Ascending aorta (tissue), 2 donors: Measurements from ENCODE around the gene ZBTB8A. TPM values are rescaled to one million over a fixed set of nuclear protein-coding genes. Genes with fewer than 3 reads are reported as not detected.
"Not testable (repeated sequence)": the region's sequence is repeated elsewhere in the genome, so short reads cannot be mapped to it uniquely, and the experiment has no call there.

Source experiments
- DNase-seq, 2 donors: peaks; one replicate each; pipeline ENCODE4 v3.0.0-alpha.2; 2019; ENCODE audit warnings: low spot score in 2 of 2
- H3K27ac ChIP-seq, 2 donors: fragments of 200-600 bp; sonication (generic); one replicate each; pipeline ENCODE4 v1.5.1; 2016 to 2017; ENCODE audit warnings: mild to moderate bottlenecking in 1 of 2
- H3K27me3 ChIP-seq: fragments of 200-600 bp; sonication (generic); one replicate; pipeline ENCODE4 v1.5.1; 2017
- H3K36me3 ChIP-seq, 2 donors: fragments of 200-600 bp; sonication (generic); one replicate each; pipeline ENCODE4 v1.5.1; 2016
- H3K4me1 ChIP-seq, 2 donors: fragments of 200-600 bp; sonication (generic); one replicate each; pipeline ENCODE4 v1.5.1; 2016 to 2017; ENCODE audit warnings: mild to moderate bottlenecking in 1 of 2
- H3K4me3 ChIP-seq, 2 donors: fragments of 200-600 bp; sonication (generic); one replicate each; pipeline ENCODE4 v1.5.1; 2016 to 2017; ENCODE audit warnings: mild to moderate bottlenecking in 1 of 2
- H3K9me3 ChIP-seq, 2 donors: fragments of 200-600 bp; sonication (generic); one replicate each; pipeline ENCODE4 v1.5.1; 2016
- intact Hi-C: fragments of 100-400 bp; cut with DNase I; formaldehyde crosslinking; loops from one replicate; pipeline ENCODE4 v1.15.1; 2023
- total RNA-seq: library from RNA; depleted of rRNA; stranded (reverse); fragments of >200 nt; gene quantifications from one replicate; pipeline ENCODE4 v1.1.0, GENCODE V29; 2016
- TF ChIP-seq, protein P1 (sequence below), 3 experiments: fragments of 200-600 bp in 2 of 3; fragments of 450-650 bp in 1 of 3; sonication (generic) in 2 of 3; IDR thresholded peaks; one replicate each; pipeline ENCODE4 v1.5.1; 2016 to 2019; ENCODE audit warnings: antibody characterized with exemption in 3 of 3, mild to moderate bottlenecking in 1 of 3, moderate library complexity in 1 of 3

Gene ZBTB8A
- total RNA-seq, 1 donor from 2014 or later = 2.2 TPM

- H3K4me1 ChIP-seq = no peaks in the 10 kb centered on the region
- no peaks in the 10 kb centered on the region for H3K9me3 ChIP-seq
- no peak overlapping the region for H3K4me3 ChIP-seq
- intact Hi-C loops = no loop called here
- H3K27ac ChIP-seq = no peak overlapping the region
- no peaks in the 10 kb centered on the region for H3K27me3 ChIP-seq
- TF ChIP-seq, protein P1, sequence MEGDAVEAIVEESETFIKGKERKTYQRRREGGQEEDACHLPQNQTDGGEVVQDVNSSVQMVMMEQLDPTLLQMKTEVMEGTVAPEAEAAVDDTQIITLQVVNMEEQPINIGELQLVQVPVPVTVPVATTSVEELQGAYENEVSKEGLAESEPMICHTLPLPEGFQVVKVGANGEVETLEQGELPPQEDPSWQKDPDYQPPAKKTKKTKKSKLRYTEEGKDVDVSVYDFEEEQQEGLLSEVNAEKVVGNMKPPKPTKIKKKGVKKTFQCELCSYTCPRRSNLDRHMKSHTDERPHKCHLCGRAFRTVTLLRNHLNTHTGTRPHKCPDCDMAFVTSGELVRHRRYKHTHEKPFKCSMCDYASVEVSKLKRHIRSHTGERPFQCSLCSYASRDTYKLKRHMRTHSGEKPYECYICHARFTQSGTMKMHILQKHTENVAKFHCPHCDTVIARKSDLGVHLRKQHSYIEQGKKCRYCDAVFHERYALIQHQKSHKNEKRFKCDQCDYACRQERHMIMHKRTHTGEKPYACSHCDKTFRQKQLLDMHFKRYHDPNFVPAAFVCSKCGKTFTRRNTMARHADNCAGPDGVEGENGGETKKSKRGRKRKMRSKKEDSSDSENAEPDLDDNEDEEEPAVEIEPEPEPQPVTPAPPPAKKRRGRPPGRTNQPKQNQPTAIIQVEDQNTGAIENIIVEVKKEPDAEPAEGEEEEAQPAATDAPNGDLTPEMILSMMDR (IDR thresholded peaks at IDR 0.05) = no peak
- H3K36me3 ChIP-seq = peaks cover 12 to 23% of the 10 kb centered on the region in 2 donors
- no peak for DNase-seq
Measured at GRCh38 chr1:32635508-32636277, 96.5 kb downstream of the ZBTB8A start.

GRCh38 chr1:32636914-32637645 is 97.9 kb downstream of the ZBTB8A start:
- no peaks in the 10 kb centered on the region for H3K9me3 ChIP-seq
- no peak overlapping the region for H3K4me3 ChIP-seq
- TF ChIP-seq, protein P1 (IDR thresholded peaks at IDR 0.05) = no peak
- H3K27ac ChIP-seq = no peak overlapping the region
- H3K27me3 ChIP-seq = no peaks in the 10 kb centered on the region
- H3K4me1 ChIP-seq = no peaks in the 10 kb centered on the region
- DNase-seq = no peak
- H3K36me3 ChIP-seq = peaks cover 10 to 18% of the 10 kb centered on the region in 2 donors
- intact Hi-C loops = no loop called here

DNA sequence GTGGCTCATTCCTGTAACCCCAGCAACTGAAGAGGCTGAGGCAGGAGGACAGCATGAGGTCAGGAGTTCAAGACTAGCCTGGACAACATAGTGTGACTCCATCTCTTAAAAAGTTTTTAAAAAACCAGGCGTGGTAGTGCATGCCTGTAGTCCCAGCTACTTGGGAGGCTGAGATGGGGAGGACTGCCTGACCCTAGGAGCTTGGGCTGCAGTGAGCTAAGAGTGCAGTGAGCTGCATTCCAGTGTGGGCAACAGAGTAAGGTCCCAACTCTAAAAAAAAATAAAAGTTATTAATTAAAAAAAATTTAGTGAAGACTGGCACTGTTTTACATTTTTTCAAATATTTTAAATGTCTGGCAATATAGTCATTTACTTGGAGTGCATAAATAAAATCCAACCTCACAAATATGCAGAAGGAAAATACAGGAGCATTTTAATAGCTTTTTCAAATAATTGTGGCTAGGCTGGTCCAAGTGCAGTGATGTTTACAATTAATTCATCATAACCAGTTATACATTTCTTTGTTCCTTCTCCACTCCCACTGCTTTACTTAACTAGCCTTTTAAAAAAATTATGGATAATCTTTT is 100.4 kb downstream of the ZBTB8A start:
- no peak for DNase-seq
- no peaks in the 10 kb centered on the region for H3K9me3 ChIP-seq
- TF ChIP-seq, protein P1 (IDR thresholded peaks at IDR 0.05) = no peak
- H3K27ac ChIP-seq = no peak overlapping the region
- no peak overlapping the region for H3K4me3 ChIP-seq
- H3K4me1 ChIP-seq = no peaks in the 10 kb centered on the region
- no peaks in the 10 kb centered on the region for H3K27me3 ChIP-seq
- intact Hi-C loops = no loop called here
- peaks cover 0 to 3% of the 10 kb centered on the region in 2 donors for H3K36me3 ChIP-seq

DNA sequence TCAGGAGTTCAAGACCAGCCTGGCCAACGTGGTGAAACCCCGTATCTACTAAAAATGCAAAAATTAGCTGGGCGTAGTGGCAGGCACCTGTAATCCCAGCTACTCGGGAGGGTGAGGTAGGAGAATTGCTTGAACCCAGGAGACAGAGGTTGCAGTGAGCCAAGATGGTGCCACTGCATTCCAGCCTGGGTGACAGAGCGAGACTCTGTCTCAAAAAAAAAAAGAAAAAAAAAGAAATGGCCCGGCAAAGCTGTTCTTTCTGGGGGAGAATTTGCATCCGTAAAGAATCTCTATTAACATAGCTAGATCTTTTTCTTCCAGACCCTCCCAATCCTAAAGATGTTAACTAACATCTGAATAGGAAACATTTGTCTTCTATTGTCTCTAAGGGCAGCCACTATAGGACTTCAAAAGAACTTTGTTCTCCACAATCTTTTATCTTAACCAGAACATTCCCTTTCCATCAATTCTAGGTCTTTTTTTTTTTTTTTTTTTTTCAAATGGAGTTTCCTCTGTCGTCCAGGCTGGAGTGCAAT is 103.1 kb downstream of the ZBTB8A start:
- H3K4me1 ChIP-seq, H3K4me3 ChIP-seq, H3K9me3 ChIP-seq, intact Hi-C loops, H3K27me3 ChIP-seq, H3K36me3 ChIP-seq, H3K27ac ChIP-seq, DNase-seq: not testable (repeated sequence)

DNA sequence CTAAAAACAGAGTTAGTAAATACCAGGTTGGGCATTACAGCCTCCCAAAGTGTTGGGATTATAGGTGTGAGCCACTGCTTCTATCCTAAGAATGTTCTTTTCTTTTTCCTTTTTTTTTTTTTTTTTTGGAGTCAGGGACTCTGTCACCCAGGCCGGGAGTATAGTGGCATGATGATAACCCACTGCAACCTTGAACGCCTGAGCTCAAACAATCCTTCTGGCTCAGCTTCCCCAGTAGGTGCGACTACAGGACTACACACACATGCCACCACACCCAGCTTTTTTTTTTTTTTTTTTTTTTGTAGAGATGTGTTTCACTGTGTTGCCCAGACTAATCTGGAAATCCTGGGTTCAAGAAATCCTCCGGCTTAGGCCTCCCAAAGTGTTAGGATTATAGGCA is 105.2 kb downstream of the ZBTB8A start:
- no peak for DNase-seq
- H3K27me3 ChIP-seq = no peaks in the 10 kb centered on the region
- intact Hi-C loops = no loop called here
- no peak overlapping the region for H3K4me3 ChIP-seq
- H3K9me3 ChIP-seq = no peaks in the 10 kb centered on the region
- TF ChIP-seq, protein P1 (IDR thresholded peaks at IDR 0.05) = no peak
- peaks cover 0 to 5% of the 10 kb centered on the region in 2 donors for H3K4me1 ChIP-seq
- H3K27ac ChIP-seq = no peak overlapping the region
- no peaks in the 10 kb centered on the region for H3K36me3 ChIP-seq
